HG03469 (cell line): ENCODE results near the gene FUT2.
"Not testable (repeated sequence)": the region's sequence is repeated elsewhere in the genome, so short reads cannot be mapped to it uniquely, and the experiment has no call there.

ENCODE experiments used
- ATAC-seq: cut with Tn5 transposase; IDR thresholded peaks from one replicate; pipeline ENCODE4 v1.9.1; 2021; ENCODE audit warnings: mild to moderate bottlenecking, moderate library complexity, moderate number of reproducible peaks; ENCODE audit not compliant: unreplicated experiment

The FUT2 gene

GRCh38 chr19:48695743-48696352, at the start of gene FUT2:
Gene FUT2, plus strand, starts transcription at chr19:48695971. Its CDS starts 6,986 bp downstream, at chr19:48702957.
- ATAC-seq: no peak

- no peak for ATAC-seq
Observed at GRCh38 chr19:48646001-48646721, 49.6 kb upstream of the FUT2 start, which contains the start of gene CA11. Gene CA11, minus strand, starts transcription at chr19:48646187. Its CDS starts 555 bp downstream, at chr19:48645632.

GRCh38 chr19:48646722-48647216, 49.0 kb upstream of the FUT2 start:
- no peak for ATAC-seq

GRCh38 chr19:48648134-48648533, 47.6 kb upstream of the FUT2 start:
- ATAC-seq: no peak

- ATAC-seq: no peak
Observed at GRCh38 chr19:48650974-48651682, 44.6 kb upstream of the FUT2 start.

GRCh38 chr19:48651683-48652048, 44.1 kb upstream of the FUT2 start:
- no peak for ATAC-seq

GRCh38 chr19:48654299-48655059, 41.3 kb upstream of the FUT2 start:
- ATAC-seq: no peak

- no peak for ATAC-seq
Observed at GRCh38 chr19:48656840-48657474, 38.8 kb upstream of the FUT2 start.

- ATAC-seq: not testable (repeated sequence)
Observed at GRCh38 chr19:48657828-48658227, 37.9 kb upstream of the FUT2 start.

- ATAC-seq: no peak
Observed at GRCh38 chr19:48658483-48658882, 37.3 kb upstream of the FUT2 start.

GRCh38 chr19:48659768-48660167, 36.0 kb upstream of the FUT2 start:
- no peak for ATAC-seq

- ATAC-seq: peak; percentile 47
Observed at GRCh38 chr19:48660852-48661710, 34.7 kb upstream of the FUT2 start.

GRCh38 chr19:48661711-48662090, 34.1 kb upstream of the FUT2 start:
- ATAC-seq: no peak

- no peak for ATAC-seq
Observed at GRCh38 chr19:48663667-48664066, 32.1 kb upstream of the FUT2 start.

GRCh38 chr19:48664476-48664875, 31.3 kb upstream of the FUT2 start:
- no peak for ATAC-seq

- no peak for ATAC-seq
Observed at GRCh38 chr19:48665786-48666185, 30.0 kb upstream of the FUT2 start.

- ATAC-seq: no peak
Observed at GRCh38 chr19:48668332-48668731, 27.4 kb upstream of the FUT2 start.

GRCh38 chr19:48668761-48669160, 27.0 kb upstream of the FUT2 start:
- ATAC-seq: no peak

GRCh38 chr19:48669903-48670668, 25.7 kb upstream of the FUT2 start:
- no peak for ATAC-seq
